ENCODE results near the gene RIMS3.

- TF ChIP-seq, protein P1, sequence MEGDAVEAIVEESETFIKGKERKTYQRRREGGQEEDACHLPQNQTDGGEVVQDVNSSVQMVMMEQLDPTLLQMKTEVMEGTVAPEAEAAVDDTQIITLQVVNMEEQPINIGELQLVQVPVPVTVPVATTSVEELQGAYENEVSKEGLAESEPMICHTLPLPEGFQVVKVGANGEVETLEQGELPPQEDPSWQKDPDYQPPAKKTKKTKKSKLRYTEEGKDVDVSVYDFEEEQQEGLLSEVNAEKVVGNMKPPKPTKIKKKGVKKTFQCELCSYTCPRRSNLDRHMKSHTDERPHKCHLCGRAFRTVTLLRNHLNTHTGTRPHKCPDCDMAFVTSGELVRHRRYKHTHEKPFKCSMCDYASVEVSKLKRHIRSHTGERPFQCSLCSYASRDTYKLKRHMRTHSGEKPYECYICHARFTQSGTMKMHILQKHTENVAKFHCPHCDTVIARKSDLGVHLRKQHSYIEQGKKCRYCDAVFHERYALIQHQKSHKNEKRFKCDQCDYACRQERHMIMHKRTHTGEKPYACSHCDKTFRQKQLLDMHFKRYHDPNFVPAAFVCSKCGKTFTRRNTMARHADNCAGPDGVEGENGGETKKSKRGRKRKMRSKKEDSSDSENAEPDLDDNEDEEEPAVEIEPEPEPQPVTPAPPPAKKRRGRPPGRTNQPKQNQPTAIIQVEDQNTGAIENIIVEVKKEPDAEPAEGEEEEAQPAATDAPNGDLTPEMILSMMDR (IDR thresholded peaks at IDR 0.05; ENCODE audit: insufficient read depth, low read depth, low read length), result no peak
- TF ChIP-seq EZH2 (IDR thresholded peaks at IDR 0.05; ENCODE audit: insufficient read depth, low read length), result no peak
Measured at GRCh38 chr1:40684669-40685068, 19.2 kb upstream of the RIMS3 start.
